Activated T-cell treated with anti-CD3 and anti-CD28 coated beads, Interleukin-2, amount 50 U/mL, for 24 hours (primary cell): ENCODE results near the gene ATPAF1.
"Not testable (repeated sequence)": the region's sequence is repeated elsewhere in the genome, so short reads cannot be mapped to it uniquely, and the experiment has no call there.

Source experiments
- DNase-seq: peaks from one replicate; pipeline ENCODE4 v3.0.0-alpha.2; 2020
- H3K27ac Mint-ChIP-seq: 2 replicates; pipeline ENCODE4 v1.8.0; 2020; ENCODE audit warnings: mild to moderate bottlenecking, mixed read lengths
- H3K27me3 Mint-ChIP-seq: 2 replicates; pipeline ENCODE4 v1.8.0; 2020; ENCODE audit warnings: mixed read lengths
- H3K36me3 Mint-ChIP-seq: 2 replicates; pipeline ENCODE4 v1.8.0; 2020; ENCODE audit warnings: low read depth, mixed read lengths
- H3K4me1 Mint-ChIP-seq: 2 replicates; pipeline ENCODE4 v1.8.0; 2020; ENCODE audit warnings: low read depth, mixed read lengths
- H3K4me3 Mint-ChIP-seq: 2 replicates; pipeline ENCODE4 v1.8.0; 2020; ENCODE audit warnings: mild to moderate bottlenecking, moderate library complexity, mixed read lengths
- H3K9me3 Mint-ChIP-seq: 2 replicates; pipeline ENCODE4 v1.8.0; 2020; ENCODE audit warnings: mixed read lengths

The ATPAF1 gene

GRCh38 chr1:46667782-46668760, at the start of gene ATPAF1:
TSS of gene ATPAF1 (minus strand) at chr1:46668364. CDS start at chr1:46668322, 42 bp downstream.
- H3K4me1 Mint-ChIP-seq: peaks cover 20% of the 10 kb centered on the region
- H3K36me3 Mint-ChIP-seq: peaks cover 44% of the 10 kb centered on the region
- no peak within 1 kb of the TSS for H3K4me3 Mint-ChIP-seq
- no peaks in the 10 kb centered on the region for H3K27me3 Mint-ChIP-seq
- H3K27ac Mint-ChIP-seq: peak within 1 kb of the TSS; percentile 10
- peak; percentile 79 for DNase-seq
- H3K9me3 Mint-ChIP-seq: no peaks in the 10 kb centered on the region

GRCh38 chr1:46717654-46718053, 49.5 kb upstream of the ATPAF1 start:
- DNase-seq: no peak
- peak overlapping the region; percentile 92 for H3K4me3 Mint-ChIP-seq
- H3K36me3 Mint-ChIP-seq: peaks cover 55% of the 10 kb centered on the region
- H3K27ac Mint-ChIP-seq: peak overlapping the region; percentile 93
- no peaks in the 10 kb centered on the region for H3K27me3 Mint-ChIP-seq
- H3K4me1 Mint-ChIP-seq: peaks cover 41% of the 10 kb centered on the region
- H3K9me3 Mint-ChIP-seq: no peaks in the 10 kb centered on the region

GRCh38 chr1:46714976-46715375, 46.8 kb upstream of the ATPAF1 start:
- H3K27me3 Mint-ChIP-seq: no peaks in the 10 kb centered on the region
- no peak overlapping the region for H3K4me3 Mint-ChIP-seq
- H3K4me1 Mint-ChIP-seq: peaks cover 53% of the 10 kb centered on the region
- H3K27ac Mint-ChIP-seq: no peak overlapping the region
- peaks cover 78% of the 10 kb centered on the region for H3K36me3 Mint-ChIP-seq
- no peaks in the 10 kb centered on the region for H3K9me3 Mint-ChIP-seq
- no peak for DNase-seq

- no peaks in the 10 kb centered on the region for H3K27me3 Mint-ChIP-seq
- peaks cover 88% of the 10 kb centered on the region for H3K36me3 Mint-ChIP-seq
- H3K4me3 Mint-ChIP-seq: no peak overlapping the region
- H3K27ac Mint-ChIP-seq: no peak overlapping the region
- H3K9me3 Mint-ChIP-seq: no peaks in the 10 kb centered on the region
- peaks cover 48% of the 10 kb centered on the region for H3K4me1 Mint-ChIP-seq
- DNase-seq: no peak
Observed at GRCh38 chr1:46708121-46708520, 40.0 kb upstream of the ATPAF1 start.

- Mint-ChIP-seq H3K9me3 (no peaks in the 10 kb centered on the region), H3K36me3 (peaks cover 92% of the 10 kb centered on the region), H3K27me3 (no peaks in the 10 kb centered on the region), H3K4me1 (peaks cover 53% of the 10 kb centered on the region), H3K27ac (peak overlapping the region; percentile 64), H3K4me3 (no peak overlapping the region)
- DNase-seq: no peak
Observed at GRCh38 chr1:46705408-46705807, 37.2 kb upstream of the ATPAF1 start.

GRCh38 chr1:46703927-46704641, 35.9 kb upstream of the ATPAF1 start:
- Mint-ChIP-seq H3K9me3 (no peaks in the 10 kb centered on the region), H3K36me3 (peaks cover 92% of the 10 kb centered on the region), H3K4me1 (peaks cover 60% of the 10 kb centered on the region), H3K27me3 (no peaks in the 10 kb centered on the region), H3K4me3 (no peak overlapping the region), H3K27ac (peak overlapping the region; percentile 26)
- no peak for DNase-seq

- no peaks in the 10 kb centered on the region for H3K27me3 Mint-ChIP-seq
- peaks cover 95% of the 10 kb centered on the region for H3K36me3 Mint-ChIP-seq
- H3K4me3 Mint-ChIP-seq: no peak overlapping the region
- H3K9me3 Mint-ChIP-seq: peaks cover 4% of the 10 kb centered on the region
- no peak for DNase-seq
- peak overlapping the region; percentile 34 for H3K27ac Mint-ChIP-seq
- H3K4me1 Mint-ChIP-seq: peaks cover 50% of the 10 kb centered on the region
Observed at GRCh38 chr1:46699666-46700065, 31.5 kb upstream of the ATPAF1 start.

- H3K9me3 Mint-ChIP-seq: peaks cover 4% of the 10 kb centered on the region
- no peaks in the 10 kb centered on the region for H3K27me3 Mint-ChIP-seq
- H3K36me3 Mint-ChIP-seq: peaks cover 93% of the 10 kb centered on the region
- DNase-seq: no peak
- H3K4me3 Mint-ChIP-seq: no peak overlapping the region
- H3K27ac Mint-ChIP-seq: no peak overlapping the region
- H3K4me1 Mint-ChIP-seq: peaks cover 33% of the 10 kb centered on the region
Observed at GRCh38 chr1:46697053-46697452, 28.9 kb upstream of the ATPAF1 start.

GRCh38 chr1:46694676-46695075, 26.5 kb upstream of the ATPAF1 start:
- not testable (repeated sequence) for H3K9me3 Mint-ChIP-seq, DNase-seq, H3K4me3 Mint-ChIP-seq, H3K27me3 Mint-ChIP-seq, H3K27ac Mint-ChIP-seq
- Mint-ChIP-seq H3K4me1 (peaks cover 23% of the 10 kb centered on the region), H3K36me3 (peaks cover 95% of the 10 kb centered on the region)

- Mint-ChIP-seq H3K27me3 (no peaks in the 10 kb centered on the region), H3K4me3 (no peak overlapping the region), H3K9me3 (peaks cover 4% of the 10 kb centered on the region), H3K4me1 (peaks cover 15% of the 10 kb centered on the region), H3K36me3 (peaks cover 95% of the 10 kb centered on the region), H3K27ac (peak overlapping the region; percentile 1)
- no peak for DNase-seq
Observed at GRCh38 chr1:46692811-46693770, 24.9 kb upstream of the ATPAF1 start.

- H3K27me3 Mint-ChIP-seq: no peaks in the 10 kb centered on the region
- peak overlapping the region; percentile 18 for H3K27ac Mint-ChIP-seq
- H3K9me3 Mint-ChIP-seq: peaks cover 4% of the 10 kb centered on the region
- H3K4me1 Mint-ChIP-seq: peaks cover 18% of the 10 kb centered on the region
- DNase-seq: no peak
- H3K4me3 Mint-ChIP-seq: no peak overlapping the region
- H3K36me3 Mint-ChIP-seq: peaks cover 97% of the 10 kb centered on the region
Observed at GRCh38 chr1:46691997-46692790, 24.0 kb upstream of the ATPAF1 start.

GRCh38 chr1:46690931-46691421, 22.8 kb upstream of the ATPAF1 start:
- no peak for DNase-seq
- H3K27me3 Mint-ChIP-seq: no peaks in the 10 kb centered on the region
- H3K4me3 Mint-ChIP-seq: no peak overlapping the region
- H3K36me3 Mint-ChIP-seq: peaks cover 97% of the 10 kb centered on the region
- H3K27ac Mint-ChIP-seq: peak overlapping the region; percentile 4
- peaks cover 4% of the 10 kb centered on the region for H3K9me3 Mint-ChIP-seq
- peaks cover 20% of the 10 kb centered on the region for H3K4me1 Mint-ChIP-seq

GRCh38 chr1:46689897-46690296, 21.7 kb upstream of the ATPAF1 start:
- H3K4me1 Mint-ChIP-seq: peaks cover 21% of the 10 kb centered on the region
- no peaks in the 10 kb centered on the region for H3K27me3 Mint-ChIP-seq
- H3K36me3 Mint-ChIP-seq: peaks cover 96% of the 10 kb centered on the region
- DNase-seq: no peak
- H3K4me3 Mint-ChIP-seq: no peak overlapping the region
- peak overlapping the region; percentile 72 for H3K27ac Mint-ChIP-seq
- H3K9me3 Mint-ChIP-seq: no peaks in the 10 kb centered on the region
